GM18868 (cell line): ENCODE data around the gene NUAK1.

Experiments
- ATAC-seq: cut with Tn5 transposase; IDR thresholded peaks from one replicate; pipeline ENCODE4 v1.9.1; 2021; ENCODE audit warnings: mild to moderate bottlenecking, moderate library complexity; ENCODE audit not compliant: unreplicated experiment

The NUAK1 gene

GRCh38 chr12:106112145-106112821, 26.5 kb downstream of the NUAK1 start:
- no peak for ATAC-seq

- no peak for ATAC-seq
Observed at GRCh38 chr12:106110626-106111300, 28.0 kb downstream of the NUAK1 start.

- no peak for ATAC-seq
Observed at GRCh38 chr12:106109168-106109910, 29.4 kb downstream of the NUAK1 start.

- no peak for ATAC-seq
Observed at GRCh38 chr12:106108185-106108835, 30.4 kb downstream of the NUAK1 start.

- no peak for ATAC-seq
Observed at GRCh38 chr12:106107566-106107965, 31.2 kb downstream of the NUAK1 start.

- ATAC-seq, result no peak
Observed at GRCh38 chr12:106106892-106107291, 31.9 kb downstream of the NUAK1 start.

GRCh38 chr12:106106061-106106566, 32.6 kb downstream of the NUAK1 start:
- ATAC-seq, result no peak

- no peak for ATAC-seq
Observed at GRCh38 chr12:106101803-106102202, 37.0 kb downstream of the NUAK1 start.

GRCh38 chr12:106098691-106099200, 40.0 kb downstream of the NUAK1 start:
- no peak for ATAC-seq

- ATAC-seq, result no peak
Observed at GRCh38 chr12:106097011-106097410, 41.7 kb downstream of the NUAK1 start.

GRCh38 chr12:106096376-106096775, 42.4 kb downstream of the NUAK1 start:
- no peak for ATAC-seq

GRCh38 chr12:106094304-106094703, 44.5 kb downstream of the NUAK1 start:
- no peak for ATAC-seq

GRCh38 chr12:106093246-106093645, 45.5 kb downstream of the NUAK1 start:
- ATAC-seq, result no peak

- no peak for ATAC-seq
Observed at GRCh38 chr12:106091446-106091820, 47.3 kb downstream of the NUAK1 start.

- no peak for ATAC-seq
Observed at GRCh38 chr12:106090591-106091445, 47.9 kb downstream of the NUAK1 start.

- no peak for ATAC-seq
Observed at GRCh38 chr12:106089935-106090334, 48.8 kb downstream of the NUAK1 start.

GRCh38 chr12:106088811-106089485, 49.8 kb downstream of the NUAK1 start:
- ATAC-seq, result no peak

- ATAC-seq, result no peak
Observed at GRCh38 chr12:106088246-106088808, 50.4 kb downstream of the NUAK1 start.

- no peak for ATAC-seq
Observed at GRCh38 chr12:106086696-106087095, 52.1 kb downstream of the NUAK1 start.
